DOHH2 (cell line): ENCODE measurements around the gene ALDH1A3.
A peak's percentile ranks its signal among the peaks of the same experiment; 100 is the strongest.

ENCODE experiments used
- H3F3A ChIP-seq: fragments of 200-600 bp; sonication (generic), shearing (Covaris generic); 2 replicates; pipeline ENCODE4 v1.6.0; 2016; ENCODE audit warnings: antibody characterized with exemption, mild to moderate bottlenecking; ENCODE audit not compliant: control insufficient read depth, insufficient read depth
- H3K27ac ChIP-seq: fragments of 200-600 bp; sonication (generic); 2 replicates; pipeline ENCODE4 v1.5.1; 2014; ENCODE audit warnings: low read depth, mild to moderate bottlenecking, low read length, moderate library complexity
- H3K27me3 ChIP-seq: fragments of 200-600 bp; sonication (generic); 2 replicates; pipeline ENCODE4 v1.6.1; 2014; ENCODE audit warnings: mild to moderate bottlenecking, low read length, mixed read lengths; ENCODE audit not compliant: control insufficient read depth
- H3K36me3 ChIP-seq: fragments of 200-600 bp; sonication (generic); 2 replicates; pipeline ENCODE4 v1.6.1; 2014; ENCODE audit warnings: mild to moderate bottlenecking, low read length, moderate library complexity, mixed read lengths; ENCODE audit not compliant: control insufficient read depth
- H3K4me1 ChIP-seq: fragments of 200-600 bp; sonication (generic); 2 replicates; pipeline ENCODE4 v1.6.1; 2014; ENCODE audit warnings: mild to moderate bottlenecking, low read length, mixed read lengths; ENCODE audit not compliant: control insufficient read depth
- H3K4me2 ChIP-seq: fragments of 200-600 bp; sonication (generic); 2 replicates; pipeline ENCODE4 v1.6.0; 2014; ENCODE audit warnings: mild to moderate bottlenecking, low read length, moderate library complexity
- H3K4me3 ChIP-seq: fragments of 200-600 bp; sonication (generic); 2 replicates; pipeline ENCODE4 v1.5.1; 2014; ENCODE audit warnings: mild to moderate bottlenecking, low read length, mixed read lengths
- H3K79me2 ChIP-seq: fragments of 200-600 bp; sonication (generic); 2 replicates; pipeline ENCODE4 v1.6.1; 2014; ENCODE audit warnings: mild to moderate bottlenecking, low read length, mixed read lengths; ENCODE audit not compliant: control insufficient read depth
- H3K9me2 ChIP-seq: fragments of 200-600 bp; sonication (generic); replicated peaks from 2 replicates; pipeline ENCODE4 v1.6.1; 2014; ENCODE audit warnings: mild to moderate bottlenecking, low read length, mixed read lengths; ENCODE audit not compliant: control insufficient read depth
- H3K9me3 ChIP-seq: fragments of 200-600 bp; sonication (generic); 2 replicates; pipeline ENCODE4 v1.6.1; 2014; ENCODE audit warnings: antibody characterized with exemption, low read length, mixed read lengths; ENCODE audit not compliant: control insufficient read depth, insufficient read depth
- H4K20me1 ChIP-seq: fragments of 200-600 bp; sonication (generic); 2 replicates; pipeline ENCODE4 v1.6.0; 2014; ENCODE audit warnings: low read depth, mild to moderate bottlenecking, antibody characterized with exemption, low read length, moderate library complexity; ENCODE audit not compliant: control insufficient read depth, insufficient read depth
- EZH2phosphoT487 ChIP-seq: fragments of 200-600 bp; sonication (generic); IDR thresholded peaks from 2 replicates; pipeline ENCODE4 v1.6.1; 2017; ENCODE audit warnings: borderline replicate concordance, mild to moderate bottlenecking, antibody characterized with exemption, low read length, moderate library complexity, mixed read lengths
- TF ChIP-seq, protein P1 (sequence below): fragments of 200-600 bp; sonication (generic); IDR thresholded peaks from one replicate; pipeline ENCODE4 v1.5.1; 2014; ENCODE audit warnings: antibody characterized with exemption, mild to moderate bottlenecking, low read depth, low read length; ENCODE audit not compliant: poor library complexity, severe bottlenecking

The ALDH1A3 gene

DNA sequence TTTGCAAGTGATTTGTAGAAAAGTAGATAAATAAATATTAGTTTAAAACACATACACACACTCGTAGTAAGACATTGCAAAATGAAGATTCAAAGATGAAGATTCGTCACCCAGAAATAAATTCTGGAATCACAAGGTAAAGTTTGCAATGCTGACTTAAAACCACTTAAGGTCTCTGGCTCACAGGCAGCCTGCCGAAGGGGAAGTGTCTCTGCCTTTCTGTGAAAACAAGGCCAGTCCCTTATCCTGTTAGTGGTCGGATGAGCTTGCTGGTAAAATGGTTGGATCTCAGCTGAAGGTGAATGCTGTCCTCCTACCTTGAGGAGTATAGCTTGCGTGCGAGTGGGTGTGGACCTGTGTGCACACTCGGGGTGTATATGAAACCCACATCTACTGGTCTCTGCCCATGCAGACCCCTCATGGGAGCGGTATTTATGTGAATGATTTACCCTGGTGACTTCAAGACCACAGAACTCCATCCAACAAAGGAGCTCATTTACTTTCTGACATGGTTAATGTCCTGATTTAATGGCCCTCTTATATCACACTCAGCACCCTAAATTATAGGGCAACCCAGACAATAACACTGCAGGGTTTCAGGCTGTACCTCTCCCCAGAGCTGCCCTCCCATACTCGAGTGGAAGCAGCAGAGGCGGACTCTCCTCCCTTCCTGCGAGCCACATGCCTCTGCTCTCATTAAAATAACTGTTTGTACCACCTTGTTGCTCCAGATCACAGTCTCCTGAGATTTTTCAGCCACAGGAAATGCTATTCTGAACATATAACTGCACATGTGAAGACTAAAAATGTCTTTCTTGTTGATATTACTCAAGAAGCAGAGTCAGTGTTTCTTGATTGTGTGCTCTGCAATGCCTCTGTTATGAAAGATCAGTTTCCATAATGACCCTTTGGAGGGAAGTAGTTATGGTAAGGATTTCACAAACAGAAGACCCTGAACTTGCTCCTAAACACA, 45.9 kb upstream of the ALDH1A3 start:
- no peaks in the 10 kb centered on the region for H4K20me1 ChIP-seq
- H3K4me2 ChIP-seq = peak overlapping the region; percentile 83
- peaks cover 6% of the 10 kb centered on the region for H3F3A ChIP-seq
- H3K9me3 ChIP-seq = peaks cover 4% of the 10 kb centered on the region; the same call in 1 of the 2 replicates
- no peak for TF ChIP-seq EZH2phosphoT487
- TF ChIP-seq, protein P1, sequence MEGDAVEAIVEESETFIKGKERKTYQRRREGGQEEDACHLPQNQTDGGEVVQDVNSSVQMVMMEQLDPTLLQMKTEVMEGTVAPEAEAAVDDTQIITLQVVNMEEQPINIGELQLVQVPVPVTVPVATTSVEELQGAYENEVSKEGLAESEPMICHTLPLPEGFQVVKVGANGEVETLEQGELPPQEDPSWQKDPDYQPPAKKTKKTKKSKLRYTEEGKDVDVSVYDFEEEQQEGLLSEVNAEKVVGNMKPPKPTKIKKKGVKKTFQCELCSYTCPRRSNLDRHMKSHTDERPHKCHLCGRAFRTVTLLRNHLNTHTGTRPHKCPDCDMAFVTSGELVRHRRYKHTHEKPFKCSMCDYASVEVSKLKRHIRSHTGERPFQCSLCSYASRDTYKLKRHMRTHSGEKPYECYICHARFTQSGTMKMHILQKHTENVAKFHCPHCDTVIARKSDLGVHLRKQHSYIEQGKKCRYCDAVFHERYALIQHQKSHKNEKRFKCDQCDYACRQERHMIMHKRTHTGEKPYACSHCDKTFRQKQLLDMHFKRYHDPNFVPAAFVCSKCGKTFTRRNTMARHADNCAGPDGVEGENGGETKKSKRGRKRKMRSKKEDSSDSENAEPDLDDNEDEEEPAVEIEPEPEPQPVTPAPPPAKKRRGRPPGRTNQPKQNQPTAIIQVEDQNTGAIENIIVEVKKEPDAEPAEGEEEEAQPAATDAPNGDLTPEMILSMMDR = no peak
- no peaks in the 10 kb centered on the region for H3K79me2 ChIP-seq
- H3K36me3 ChIP-seq = no peaks in the 10 kb centered on the region
- H3K4me1 ChIP-seq = peaks cover 40% of the 10 kb centered on the region
- no peaks in the 10 kb centered on the region for H3K27me3 ChIP-seq
- H3K27ac ChIP-seq = peak overlapping the region; percentile 81
- H3K4me3 ChIP-seq = peak overlapping the region; percentile 56
- no peaks in the 10 kb centered on the region for H3K9me2 ChIP-seq

DNA sequence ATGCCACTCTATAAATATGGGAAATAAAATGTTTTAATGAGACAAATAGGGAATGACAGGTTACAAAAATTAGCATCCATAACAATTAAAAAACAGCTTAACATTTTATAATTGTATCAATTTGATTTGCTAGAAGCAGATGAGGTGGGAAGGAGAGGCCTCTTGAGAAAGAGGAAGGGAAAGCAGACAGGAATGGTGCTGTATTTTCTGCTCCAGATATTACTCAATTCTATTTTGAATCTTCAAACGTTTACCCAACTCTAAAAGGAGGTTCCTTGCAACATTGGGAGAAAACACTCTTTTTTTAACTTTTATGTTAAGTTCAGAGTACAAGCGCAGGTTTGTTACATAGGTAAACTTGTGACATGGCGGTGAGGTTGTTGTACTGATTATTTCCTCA, 44.9 kb upstream of the ALDH1A3 start:
- Histone ChIP-seq H3K79me2 (no peaks in the 10 kb centered on the region), H3K27ac (peak overlapping the region; percentile 81), H3K36me3 (no peaks in the 10 kb centered on the region), H3K4me2 (peak overlapping the region; percentile 83), H3K27me3 (no peaks in the 10 kb centered on the region), H3K4me3 (peak overlapping the region; percentile 56), H3K4me1 (peaks cover 40% of the 10 kb centered on the region), H3K9me3 (peaks cover 4% of the 10 kb centered on the region; the same call in 1 of the 2 replicates), H3F3A (peaks cover 6% of the 10 kb centered on the region), H3K9me2 (no peaks in the 10 kb centered on the region), H4K20me1 (no peaks in the 10 kb centered on the region)
- TF ChIP-seq, protein P1 = no peak
- no peak for TF ChIP-seq EZH2phosphoT487

DNA sequence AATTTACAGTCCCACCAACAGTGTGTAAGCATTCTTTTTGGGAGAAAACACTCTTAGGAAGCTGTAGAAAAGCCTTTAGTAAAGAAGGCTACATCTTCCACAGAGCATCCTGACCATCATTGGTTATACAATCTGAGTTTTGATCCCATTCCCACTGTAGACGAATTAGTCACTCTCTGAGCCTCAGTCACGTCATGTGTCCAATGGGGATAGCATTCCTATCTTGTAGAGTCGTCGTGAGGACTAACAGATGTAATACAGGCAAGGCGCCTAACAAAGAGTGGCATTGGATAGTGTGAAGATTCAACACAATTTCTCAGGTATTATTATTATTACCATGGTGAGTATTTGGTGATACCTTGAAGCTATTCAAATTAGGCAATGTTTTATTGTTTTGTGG, 44.0 kb upstream of the ALDH1A3 start:
- Histone ChIP-seq H3K36me3 (no peaks in the 10 kb centered on the region), H3F3A (peaks cover 6% of the 10 kb centered on the region), H4K20me1 (no peaks in the 10 kb centered on the region), H3K4me2 (no peak overlapping the region), H3K4me3 (no peak overlapping the region), H3K9me3 (peaks cover 4% of the 10 kb centered on the region; the same call in 1 of the 2 replicates), H3K4me1 (peaks cover 40% of the 10 kb centered on the region), H3K27me3 (no peaks in the 10 kb centered on the region), H3K9me2 (no peaks in the 10 kb centered on the region), H3K27ac (peak overlapping the region; percentile 81), H3K79me2 (no peaks in the 10 kb centered on the region)
- TF ChIP-seq EZH2phosphoT487 = no peak
- TF ChIP-seq, protein P1 = no peak
